GM03348 (cell line): Measurements from ENCODE around the gene IL16.
A peak's percentile ranks its signal among the peaks of the same experiment; 100 is the strongest.
"Not testable (repeated sequence)": the region's sequence is repeated elsewhere in the genome, so short reads cannot be mapped to it uniquely, and the experiment has no call there.

Source experiments
- DNase-seq: peaks from one replicate; pipeline ENCODE4 v3.0.0; 2012; ENCODE audit warnings: low spot score

The IL16 gene

DNA sequence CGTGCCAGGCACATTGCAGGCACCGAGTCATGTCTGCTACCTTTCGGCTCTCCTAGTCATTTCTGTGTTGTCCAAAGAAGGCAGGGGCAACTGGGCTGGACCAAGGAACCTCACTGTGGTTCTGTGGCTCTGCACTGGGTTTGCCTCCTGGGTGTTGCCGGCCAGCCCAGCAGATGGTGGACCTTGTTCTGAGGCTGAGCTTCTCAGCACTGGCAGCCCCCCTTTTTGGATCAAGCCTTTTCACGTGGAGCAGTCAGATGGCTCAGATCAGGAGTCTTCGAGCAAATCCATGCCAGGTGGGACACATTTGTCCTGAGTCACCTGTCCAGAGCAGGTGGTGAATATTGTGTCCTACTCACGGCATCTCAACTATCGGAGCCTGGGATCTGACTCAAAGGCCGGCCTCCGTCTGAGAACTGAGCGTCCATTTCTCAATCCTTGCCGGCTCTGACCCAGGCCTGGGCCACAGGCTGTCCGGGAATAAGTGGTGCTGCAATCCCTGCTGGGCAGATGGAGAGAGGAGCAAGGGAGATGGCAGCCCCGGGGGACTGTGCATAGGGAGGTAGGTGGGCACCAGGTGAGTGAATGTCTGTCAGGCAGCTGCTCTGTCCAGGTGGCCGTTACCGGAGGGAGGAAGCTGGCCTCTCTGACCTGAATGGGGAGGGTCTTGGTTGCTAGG lies at the start of gene IL16:
TSS of gene IL16 (plus strand) at position 304 of the 679 bp plus-strand sequence. CDS start 28,521 bp downstream, outside the sequence.
- no peak for DNase-seq

DNA sequence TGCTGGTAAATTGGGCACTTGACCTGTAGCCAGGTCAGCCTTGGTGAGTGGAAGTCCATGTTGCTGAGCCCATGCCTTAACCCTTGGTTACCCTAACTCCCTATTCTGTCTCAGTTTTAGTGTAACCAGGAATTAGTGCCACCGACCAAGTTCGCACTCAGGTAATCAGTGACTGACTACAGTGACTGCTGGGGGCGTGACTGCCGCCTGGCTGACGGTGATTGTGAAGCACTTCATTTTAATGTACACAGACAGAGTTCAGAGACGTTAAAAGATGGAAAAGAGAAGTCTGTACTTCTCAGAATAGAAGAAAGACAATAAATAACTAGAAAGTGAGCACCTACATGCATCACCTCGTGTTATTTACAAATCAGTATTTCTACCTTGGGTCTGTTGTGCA lies 45.3 kb upstream of the IL16 start:
- no peak for DNase-seq

DNA sequence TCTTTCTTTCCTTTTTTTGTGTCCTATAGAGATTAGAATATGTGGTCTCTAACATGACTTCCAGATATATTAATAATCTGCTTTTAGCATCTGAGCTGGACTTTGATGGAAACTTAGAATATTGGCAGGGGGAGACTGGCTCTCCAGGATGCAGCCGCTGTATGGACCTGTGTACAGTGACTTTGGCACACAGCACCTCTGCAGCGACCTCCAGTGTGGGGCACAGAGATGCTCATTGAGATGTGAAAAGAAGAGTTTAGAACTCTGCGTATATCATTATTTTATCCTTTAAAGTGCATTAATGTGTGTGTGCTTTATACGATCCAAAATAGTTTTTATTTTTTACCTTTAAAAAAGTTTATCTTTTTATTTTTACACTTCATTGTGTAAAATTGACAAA lies 44.3 kb upstream of the IL16 start:
- DNase-seq, result no peak

DNA sequence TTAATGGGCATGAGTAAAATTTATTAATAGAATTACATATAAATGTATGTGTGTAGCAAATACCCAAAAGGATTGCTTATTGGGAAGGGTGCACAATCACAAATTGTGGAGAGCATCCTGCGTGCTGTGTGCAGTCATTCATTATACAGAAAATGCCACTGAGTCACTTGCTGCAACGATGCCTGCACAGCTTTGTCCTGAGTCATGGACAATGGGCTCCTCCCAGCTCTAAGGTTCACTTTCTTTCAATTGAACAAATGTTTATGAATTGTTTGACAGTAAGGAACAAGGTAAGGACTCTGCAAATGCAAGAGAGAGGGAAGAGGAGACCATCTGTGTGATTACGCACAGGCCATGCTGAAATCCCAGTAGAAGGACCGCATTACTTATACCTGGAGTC lies 43.9 kb upstream of the IL16 start:
- DNase-seq, result peak; percentile 34

DNA sequence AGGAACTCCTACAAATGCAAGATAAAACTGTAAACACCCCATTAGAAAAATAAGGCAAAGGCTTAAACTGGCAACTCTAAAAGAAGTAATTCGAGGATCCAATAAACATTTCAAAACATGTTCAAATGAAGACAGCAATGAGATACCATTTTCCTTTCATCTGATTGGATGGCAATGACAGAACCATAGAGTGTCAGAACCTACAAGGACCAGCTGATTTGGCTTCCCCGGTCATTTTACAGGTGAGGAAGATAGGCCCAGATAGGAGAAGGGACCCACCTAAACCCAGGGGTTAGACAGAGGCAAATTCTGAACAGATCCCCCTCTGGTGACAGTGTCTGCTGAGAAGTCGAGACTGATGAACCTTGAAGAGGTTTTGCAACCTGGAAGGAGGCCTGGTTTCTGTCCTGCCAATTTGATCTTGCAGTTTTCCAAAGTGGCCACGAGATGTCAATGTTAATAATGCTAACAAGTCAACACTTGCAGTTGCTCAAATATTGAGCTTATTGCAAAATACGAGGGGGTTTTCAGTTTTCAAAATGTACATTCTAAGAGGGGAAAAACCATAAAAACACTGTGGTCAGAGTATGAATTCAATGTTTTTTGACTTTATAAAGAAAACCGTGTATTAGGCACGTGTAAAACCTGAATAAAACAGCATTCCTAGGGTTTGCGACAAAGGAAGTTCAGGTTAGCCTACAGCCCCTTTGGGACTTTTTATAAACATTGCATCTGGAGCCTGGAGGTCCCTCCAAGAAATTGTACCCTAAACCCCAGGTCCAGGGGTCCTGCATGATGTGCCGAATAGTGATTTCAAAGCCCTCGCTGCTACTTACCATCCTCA lies 41.1 kb upstream of the IL16 start:
- DNase-seq, result peak; percentile 69

DNA sequence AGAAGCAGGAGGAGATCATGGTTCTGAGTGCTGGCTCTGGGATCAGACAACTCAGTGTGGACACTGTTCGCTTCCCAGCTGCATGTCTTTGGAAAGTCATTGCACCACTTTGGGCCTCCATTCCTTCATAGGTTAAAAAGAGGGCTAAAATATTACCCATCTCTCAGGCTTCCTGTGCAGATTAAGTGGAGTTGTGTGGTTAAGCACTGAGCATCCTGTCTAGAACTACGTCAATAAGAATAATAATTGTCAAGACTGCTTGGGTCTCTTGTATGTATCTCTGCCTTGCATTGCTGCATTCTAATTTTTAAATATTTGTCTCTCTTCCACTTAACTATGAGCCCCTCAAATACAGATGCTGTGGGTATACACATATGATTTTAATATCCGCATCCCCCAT lies 40.4 kb upstream of the IL16 start:
- DNase-seq, result no peak

DNA sequence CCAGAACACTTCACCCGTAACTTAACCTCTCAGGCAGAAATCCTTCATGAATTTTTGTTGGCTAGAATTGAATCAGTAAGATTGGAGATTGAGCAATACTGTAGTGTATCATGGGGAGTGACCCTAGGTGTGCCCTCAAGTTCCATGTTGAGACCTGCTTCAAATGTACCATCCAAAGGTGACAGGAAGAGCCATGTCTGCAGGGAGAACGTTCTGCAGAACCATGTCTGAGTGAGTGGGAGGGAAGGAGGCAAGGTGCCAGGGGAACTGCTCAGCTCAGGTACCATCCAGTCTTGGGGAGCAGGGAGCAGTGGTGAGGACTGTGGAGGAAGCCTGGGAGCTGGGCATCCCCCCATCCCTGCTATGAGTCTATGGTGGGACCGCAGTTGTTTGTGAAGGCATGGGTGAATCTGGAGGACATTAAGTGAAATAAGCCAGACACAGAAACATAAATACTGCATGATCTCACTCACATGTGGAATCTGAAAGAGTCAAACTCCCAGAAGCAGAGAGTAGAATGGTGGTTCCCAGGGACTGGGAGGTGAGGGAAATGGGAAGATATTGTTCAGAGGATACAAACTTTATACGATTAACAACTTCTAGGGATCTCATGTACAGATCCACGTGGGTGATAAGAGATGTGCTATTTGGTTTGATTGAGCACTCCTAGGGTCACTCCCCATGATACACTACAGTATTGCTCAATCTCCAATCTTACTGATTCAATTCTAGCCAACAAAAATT lies 39.3 kb upstream of the IL16 start:
- no peak for DNase-seq

DNA sequence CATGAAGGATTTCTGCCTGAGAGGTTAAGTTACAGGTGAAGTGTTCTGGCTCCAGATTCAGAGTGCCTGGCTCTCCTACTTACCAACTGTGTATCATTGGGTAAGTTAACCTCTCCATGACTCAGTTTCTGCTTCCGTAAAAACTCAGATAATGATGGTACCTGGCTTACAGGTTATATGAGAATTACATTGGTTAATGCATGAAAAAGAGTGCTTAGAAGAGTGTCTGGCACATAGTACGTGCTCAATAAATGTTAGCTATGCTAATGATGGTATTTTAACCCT lies 38.8 kb upstream of the IL16 start:
- DNase-seq, result no peak

DNA sequence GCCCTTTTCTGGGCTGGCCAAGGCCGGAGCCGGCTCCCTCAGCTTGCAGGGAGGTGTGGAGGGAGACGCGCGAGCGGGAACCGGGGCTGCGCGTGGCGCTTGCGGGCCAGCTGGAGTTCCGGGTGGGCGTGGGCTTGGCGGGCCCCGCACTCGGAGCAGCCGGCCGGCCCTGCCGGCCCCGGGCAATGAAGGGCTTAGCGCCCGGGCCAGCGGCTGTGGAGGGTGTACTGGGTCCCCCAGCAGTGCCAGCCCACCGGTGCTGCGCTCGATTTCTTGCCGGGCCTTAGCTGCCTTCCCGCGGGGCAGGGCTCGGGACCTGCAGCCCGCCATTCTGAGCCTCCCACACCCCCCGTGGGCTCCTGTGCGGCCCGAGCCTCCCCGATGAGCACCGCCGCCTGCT lies 38.1 kb upstream of the IL16 start:
- DNase-seq, result not testable (repeated sequence)

DNA sequence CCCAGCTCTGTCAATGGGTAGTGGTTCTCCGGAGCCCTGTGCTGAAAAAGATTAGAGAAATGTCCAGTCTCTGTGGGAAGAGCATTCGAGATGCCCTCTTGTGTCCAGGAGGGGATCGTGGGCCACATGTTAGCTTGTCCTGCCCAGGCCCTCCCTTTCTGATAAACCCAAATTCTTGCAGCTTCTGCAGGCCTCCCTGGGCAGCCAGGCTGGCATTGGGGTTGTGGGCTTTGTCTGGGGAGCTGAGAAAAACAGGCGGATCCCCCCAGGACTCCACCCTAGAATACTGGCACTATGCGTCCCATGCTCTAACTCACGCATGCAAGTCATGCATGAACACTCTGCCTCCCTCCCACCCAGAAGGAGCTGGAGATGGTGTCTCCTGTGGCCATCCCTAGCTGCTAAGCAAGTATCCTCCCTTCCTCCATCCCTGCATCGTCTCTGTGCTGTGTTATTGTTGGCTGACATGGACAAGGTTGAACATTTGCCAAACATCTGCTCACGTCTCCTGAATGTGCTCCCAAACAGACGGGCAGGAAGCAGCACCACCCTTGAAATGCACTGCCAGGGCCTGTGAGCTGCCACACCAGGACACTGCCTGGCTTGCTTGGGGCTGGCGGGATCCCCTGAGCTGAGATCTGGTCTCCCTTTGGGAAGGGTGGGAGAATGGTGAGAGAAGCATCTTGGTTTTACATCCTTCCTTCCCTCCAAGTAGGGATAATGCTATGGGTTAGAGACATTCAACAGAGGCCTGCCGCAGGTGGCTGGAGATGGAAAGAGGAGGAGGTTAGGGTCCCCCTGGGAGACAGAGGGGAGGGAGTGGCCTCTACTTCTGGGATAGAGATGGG lies 36.1 kb upstream of the IL16 start:
- DNase-seq, result peak; percentile 83

DNA sequence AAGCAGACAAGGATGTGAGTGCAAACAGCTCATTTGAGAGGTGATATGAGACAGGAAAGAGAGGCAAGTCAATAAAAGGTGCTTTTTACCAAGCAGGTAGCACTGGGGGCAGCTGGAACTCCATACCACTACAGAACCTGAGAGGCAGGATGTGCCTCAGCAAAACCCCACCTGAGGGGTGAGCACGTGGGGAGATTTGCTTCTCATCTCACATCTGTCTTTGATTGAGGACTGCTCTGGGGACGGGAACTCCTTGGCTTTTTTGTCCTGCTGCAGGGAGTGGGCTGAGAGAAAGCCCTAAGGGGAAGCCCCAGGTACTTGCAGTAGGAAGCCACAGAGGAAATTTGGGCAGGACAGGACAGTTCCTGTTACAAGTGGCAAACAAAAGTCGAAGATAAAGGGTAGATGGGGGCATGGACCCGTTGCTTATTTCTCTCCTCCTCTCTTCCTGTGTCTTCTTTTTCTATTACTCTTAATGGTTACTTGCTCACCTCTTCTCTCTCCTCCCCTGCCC lies 35.5 kb upstream of the IL16 start:
- no peak for DNase-seq

DNA sequence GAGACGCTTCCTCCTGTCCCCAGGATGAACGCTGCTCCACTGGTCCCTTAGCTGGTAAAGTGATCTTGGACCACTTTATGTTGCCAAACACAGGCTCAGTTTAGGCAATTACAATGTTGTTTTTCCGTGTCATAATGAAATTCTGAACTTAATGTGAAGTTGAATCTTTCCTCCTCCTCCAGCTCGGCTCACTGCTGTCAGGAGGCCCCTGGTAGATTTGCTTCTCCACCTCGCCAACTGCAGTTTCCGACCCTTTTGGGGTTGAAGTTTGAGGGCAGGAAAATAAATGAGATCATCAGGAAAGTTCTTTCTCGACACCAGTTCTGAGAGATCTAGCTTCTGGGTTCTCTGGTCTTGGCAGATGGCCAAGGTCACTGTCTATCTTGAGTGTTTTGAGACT lies 34.8 kb upstream of the IL16 start:
- no peak for DNase-seq

DNA sequence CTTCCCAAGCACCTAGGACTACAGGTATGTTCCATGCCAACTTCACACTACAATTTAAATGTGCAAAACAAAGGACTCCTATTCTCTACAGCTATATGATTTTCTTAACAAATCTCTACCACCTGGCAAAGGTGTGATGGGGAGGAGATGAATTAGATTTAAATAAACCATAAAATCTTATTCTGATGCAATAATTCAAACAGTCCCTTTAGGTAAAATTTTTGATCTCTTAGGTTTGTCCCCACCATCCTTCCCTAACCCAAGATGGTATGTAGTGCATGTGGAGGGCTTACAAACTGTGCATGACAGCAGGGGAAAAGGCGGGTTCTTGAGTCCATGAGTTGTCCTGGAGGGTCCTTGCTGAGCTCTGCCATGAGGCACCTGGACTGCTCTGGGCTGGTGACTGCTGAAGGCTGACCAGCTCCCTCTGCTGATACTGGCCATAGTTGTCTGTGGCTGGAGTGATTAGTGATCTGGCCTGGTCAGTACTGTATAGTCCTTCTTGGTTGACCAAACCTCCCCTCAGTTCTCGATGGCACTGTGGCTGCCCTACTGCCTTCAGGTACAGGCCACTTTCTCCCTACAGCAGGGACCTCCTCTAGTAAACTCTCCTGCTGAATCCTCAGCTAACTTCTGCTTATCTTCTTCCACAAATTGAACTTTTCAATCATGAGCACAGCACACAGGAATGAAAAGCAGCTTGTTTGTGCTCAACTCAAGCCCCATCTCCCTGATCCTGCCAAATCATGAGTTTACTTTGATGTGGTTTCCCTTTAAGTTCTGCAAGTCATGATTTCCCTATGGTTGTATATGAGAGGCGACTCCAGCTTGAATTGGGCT lies 32.5 kb upstream of the IL16 start:
- DNase-seq, result peak; percentile 79

DNA sequence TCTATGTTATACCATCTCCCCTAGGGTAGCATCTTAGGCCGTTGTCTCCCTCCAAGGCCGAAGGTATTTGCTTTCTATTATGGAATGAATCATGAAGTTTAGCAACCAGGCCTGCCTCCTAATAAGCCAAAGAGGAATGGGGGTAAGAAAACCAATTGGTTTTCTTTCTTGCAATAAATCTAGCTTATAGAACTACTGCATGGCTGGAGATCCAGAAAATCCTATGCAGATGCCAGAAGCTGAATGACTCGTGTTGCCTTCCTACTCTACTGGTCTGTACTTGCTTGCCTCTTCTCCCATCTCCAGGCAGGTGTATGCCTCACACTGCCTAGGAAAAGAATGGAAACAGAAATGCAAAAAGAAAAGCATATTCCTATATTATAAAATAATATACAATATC lies 31.1 kb upstream of the IL16 start:
- no peak for DNase-seq

DNA sequence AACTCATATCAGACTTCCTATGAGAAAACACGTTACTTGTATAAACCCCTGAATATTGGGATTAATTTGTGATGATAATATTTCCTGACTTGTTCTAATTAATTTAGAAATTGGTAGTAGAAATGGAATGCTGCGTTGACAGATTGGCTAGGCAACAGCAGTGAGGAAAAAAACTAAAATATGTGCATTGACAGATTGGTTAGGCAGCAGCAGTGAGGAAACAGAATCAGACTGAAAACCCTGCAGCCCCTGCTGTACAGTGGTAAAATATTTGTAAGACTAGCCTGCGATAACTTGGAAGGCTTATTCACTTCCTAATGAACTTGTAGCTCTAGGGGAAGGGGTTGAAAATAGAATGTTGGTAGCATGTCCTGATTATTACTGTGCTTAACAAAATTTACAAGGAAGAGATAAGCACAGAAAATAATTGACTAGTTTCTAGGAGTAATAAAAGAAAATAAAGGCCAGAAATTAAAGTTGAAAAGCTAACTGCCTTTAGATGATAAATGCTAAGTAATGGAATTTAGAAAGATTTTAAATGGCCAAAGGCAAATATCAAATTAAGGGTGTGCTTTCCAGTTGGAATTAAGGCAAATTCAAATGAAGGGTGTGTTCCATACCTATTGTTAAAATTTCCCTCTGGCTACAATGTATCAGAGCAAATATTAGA lies 29.9 kb upstream of the IL16 start:
- no peak for DNase-seq

DNA sequence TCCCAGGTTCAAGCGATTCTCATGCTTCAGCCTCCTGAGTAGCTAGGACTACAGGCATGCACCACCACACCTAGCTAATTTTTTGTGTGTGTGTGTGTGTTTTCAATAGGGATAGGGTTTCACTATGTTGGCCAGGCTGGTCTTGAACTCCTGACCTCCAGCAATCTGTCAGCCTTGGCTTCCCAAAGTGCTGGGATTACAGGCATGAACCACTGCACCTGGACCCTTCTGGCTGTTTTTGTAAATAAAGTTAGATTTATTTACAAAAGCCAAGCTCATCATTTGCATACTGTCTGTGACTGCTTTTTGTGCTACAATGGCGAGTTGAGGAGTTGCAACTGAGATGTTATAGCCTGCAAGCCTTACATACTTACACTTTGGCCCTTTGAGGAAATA lies 28.6 kb upstream of the IL16 start:
- DNase-seq, result no peak

DNA sequence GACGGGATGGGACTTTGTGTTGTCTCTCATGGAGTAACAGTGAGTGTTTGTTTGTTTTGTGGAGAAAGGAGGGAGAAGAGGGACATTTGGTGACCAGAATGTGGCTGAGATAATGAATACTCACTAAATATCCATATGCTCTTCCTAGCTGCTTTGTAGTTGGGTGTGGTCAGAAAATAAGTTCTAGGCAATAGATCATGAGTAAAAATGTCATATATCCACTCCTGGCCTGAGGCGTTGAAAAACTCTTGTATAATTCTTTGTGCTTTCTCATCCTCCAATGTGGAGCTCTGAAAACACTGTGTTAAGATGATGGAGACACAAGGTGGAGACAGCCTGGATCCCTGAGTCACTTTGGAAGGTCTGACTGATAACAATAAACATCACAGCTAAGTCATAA lies 28.0 kb upstream of the IL16 start:
- DNase-seq, result no peak

DNA sequence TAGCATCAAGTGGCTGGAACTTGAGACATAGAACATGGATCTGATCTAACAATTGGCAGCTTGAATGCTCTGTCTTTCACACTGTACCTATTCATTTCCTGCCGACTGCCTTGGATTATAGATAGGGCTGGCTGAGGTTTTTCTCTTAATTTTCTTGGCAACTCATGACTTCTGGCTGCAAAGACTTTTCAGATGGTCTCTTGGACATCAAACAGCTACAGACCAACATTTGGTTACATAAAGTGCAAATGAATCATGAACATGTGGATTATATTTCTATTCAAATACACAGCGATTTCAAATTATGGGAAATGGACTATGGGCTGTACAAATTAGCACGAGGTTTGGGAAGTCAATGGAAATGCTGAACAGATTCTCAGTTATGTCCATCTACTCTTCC lies 26.2 kb upstream of the IL16 start:
- DNase-seq, result no peak

DNA sequence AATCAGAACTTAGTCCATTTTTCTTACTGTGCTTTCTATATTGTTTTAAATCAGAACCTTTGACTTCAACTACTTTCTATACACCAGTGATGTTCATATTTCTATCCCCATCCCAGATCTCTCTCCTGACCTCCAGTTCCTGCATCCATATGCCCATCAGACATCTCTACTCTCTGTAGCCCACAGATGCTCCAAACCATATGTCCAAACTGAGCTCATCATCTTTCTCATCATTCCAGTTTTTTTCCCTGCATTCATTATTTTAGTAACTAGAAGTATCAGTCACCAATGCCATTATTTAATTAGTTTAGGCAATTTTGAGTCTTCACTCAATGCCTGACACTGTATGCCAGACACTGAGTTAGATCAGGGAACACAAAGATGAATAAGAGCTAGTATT lies 25.4 kb upstream of the IL16 start:
- DNase-seq, result no peak

DNA sequence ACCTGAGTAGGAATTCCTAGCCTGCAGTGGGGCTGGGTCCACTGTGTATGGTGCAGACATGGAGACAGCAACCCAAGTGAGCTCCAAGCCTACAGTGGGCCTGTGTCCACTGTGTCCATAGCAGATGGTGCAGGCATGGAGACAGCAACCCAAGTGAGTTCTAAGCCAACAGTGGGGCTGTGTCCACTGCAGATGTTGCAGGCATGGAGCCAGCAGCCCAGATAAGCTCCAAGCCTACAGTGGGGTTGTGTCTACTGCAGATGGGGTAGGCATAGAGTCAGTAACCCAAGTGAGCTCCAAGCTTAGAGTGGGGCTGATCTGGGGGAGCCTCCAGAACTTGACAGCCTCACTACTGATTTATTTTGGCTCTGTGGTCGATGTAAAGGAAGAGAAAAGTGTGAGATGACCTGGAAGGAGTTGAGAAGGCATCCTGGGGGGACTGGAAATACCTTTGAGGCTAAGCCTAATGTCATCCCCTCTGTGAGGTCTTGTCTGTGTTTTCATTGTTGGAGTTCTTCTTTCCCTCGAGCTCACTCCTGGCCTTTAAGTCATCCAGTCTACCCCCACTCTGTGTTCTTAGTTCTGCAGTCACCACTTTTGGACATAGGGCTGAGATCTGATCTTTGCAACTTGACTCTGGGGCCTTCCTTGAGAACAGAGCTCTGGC lies 22.4 kb upstream of the IL16 start:
- DNase-seq, result no peak
